Breast epithelium (tissue), 4 donors: ENCODE measurements around the gene WNT11. TPM values are rescaled to one million over a fixed set of nuclear protein-coding genes. Genes with fewer than 3 reads are reported as not detected.

ENCODE experiments used
- DNase-seq, 2 donors: peaks; one replicate each; pipeline ENCODE4 v3.0.0-alpha.2; 2019; ENCODE audit warnings: low spot score in 2 of 2
- H3K27ac ChIP-seq, 2 donors: fragments of 200-600 bp; sonication (generic) in 1 of 2; one replicate each; pipeline ENCODE4 v1.5.1; 2016 to 2019; ENCODE audit warnings: mild to moderate bottlenecking in 1 of 2
- H3K27me3 ChIP-seq, 2 donors: fragments of 200-600 bp; sonication (generic) in 1 of 2; one replicate each; pipeline versions ENCODE4 v1.5.1 to v1.6.0; 2017 to 2019; ENCODE audit warnings: control low read depth in 1 of 2, mild to moderate bottlenecking in 1 of 2
- H3K36me3 ChIP-seq: fragments of 200-600 bp; one replicate; pipeline ENCODE4 v1.5.1; 2019
- H3K4me1 ChIP-seq, 2 donors: fragments of 200-600 bp; sonication (generic); one replicate each; pipeline ENCODE4 v1.5.1; 2016 to 2019; ENCODE audit warnings: control low read depth in 1 of 2
- H3K4me3 ChIP-seq, 3 donors: fragments of 200-600 bp; sonication (generic); 1 replicate in 2 of 3; 2 replicates in 1 of 3; pipeline ENCODE4 v1.5.1; 2016 to 2019; ENCODE audit warnings: mild to moderate bottlenecking in 3 of 3, moderate library complexity in 2 of 3
- H3K9me3 ChIP-seq, 2 donors: fragments of 200-600 bp; sonication (generic) in 1 of 2; one replicate each; pipeline ENCODE4 v1.5.1; 2016 to 2019; ENCODE audit warnings: control low read depth in 1 of 2
- POLR2A ChIP-seq: fragments of 450-650 bp; IDR thresholded peaks from one replicate; pipeline ENCODE4 v1.6.1; 2016; ENCODE audit warnings: antibody characterized with exemption, mild to moderate bottlenecking, moderate library complexity
- POLR2AphosphoS5 ChIP-seq, 3 donors: sonication (generic); formaldehyde crosslinking; IDR thresholded peaks; one replicate each; pipeline ENCODE4 v1.6.1; 2017; ENCODE audit warnings: antibody characterized with exemption in 3 of 3
- intact Hi-C: fragments of 100-400 bp; cut with DNase I; formaldehyde crosslinking; loops from one replicate; pipeline ENCODE4 v1.15.1; 2023; ENCODE audit warnings: low total_unique reads
- total RNA-seq, 3 donors: library from RNA; depleted of rRNA; stranded (reverse); fragments of >200 nt; gene quantifications; one replicate each; pipeline ENCODE4 v1.1.0, GENCODE V29; 2016
- TF ChIP-seq, protein P1 (sequence below), 3 donors: fragments of 450-650 bp; IDR thresholded peaks; one replicate each; pipeline ENCODE4 v1.5.1; 2016 to 2017; ENCODE audit warnings: antibody characterized with exemption in 3 of 3, mild to moderate bottlenecking in 3 of 3, moderate library complexity in 3 of 3

WNT11 gene
- total RNA-seq, 3 donors from 2014 or later = 7.0 to 70.6 (median 17.7) TPM

DNA sequence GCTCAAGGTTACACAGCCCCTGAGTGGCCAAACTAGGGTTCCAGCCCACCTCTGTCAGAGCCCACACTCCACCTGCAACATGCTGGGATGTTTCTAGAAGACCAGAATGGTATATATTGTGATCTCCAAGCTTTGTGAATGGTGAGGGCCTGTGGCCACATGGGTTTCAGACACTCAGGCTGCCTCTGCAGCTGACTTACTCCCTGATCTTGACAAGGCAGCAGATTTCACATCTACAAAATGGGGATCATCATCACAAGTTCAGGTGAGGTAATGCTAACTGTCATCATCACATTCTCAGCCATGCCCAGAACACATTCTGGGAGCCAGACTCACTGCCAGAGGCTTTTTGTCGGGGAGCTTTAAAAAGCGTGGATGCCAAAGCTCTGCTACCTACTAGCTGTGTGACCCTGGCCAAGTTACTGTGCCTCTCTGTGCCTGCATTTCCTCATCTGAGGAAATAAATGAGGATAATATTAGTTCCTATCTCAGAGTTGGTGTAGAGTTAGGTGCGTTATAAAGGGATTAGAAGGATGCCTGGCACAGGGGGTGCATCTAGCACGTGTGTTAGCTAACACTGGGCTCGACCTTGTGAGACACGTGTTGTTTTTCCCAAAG lies 24.9 kb upstream of the WNT11 start:
- no peaks in the 10 kb centered on the region for H3K27me3 ChIP-seq
- no peaks in the 10 kb centered on the region for H3K9me3 ChIP-seq
- TF ChIP-seq, protein P1, sequence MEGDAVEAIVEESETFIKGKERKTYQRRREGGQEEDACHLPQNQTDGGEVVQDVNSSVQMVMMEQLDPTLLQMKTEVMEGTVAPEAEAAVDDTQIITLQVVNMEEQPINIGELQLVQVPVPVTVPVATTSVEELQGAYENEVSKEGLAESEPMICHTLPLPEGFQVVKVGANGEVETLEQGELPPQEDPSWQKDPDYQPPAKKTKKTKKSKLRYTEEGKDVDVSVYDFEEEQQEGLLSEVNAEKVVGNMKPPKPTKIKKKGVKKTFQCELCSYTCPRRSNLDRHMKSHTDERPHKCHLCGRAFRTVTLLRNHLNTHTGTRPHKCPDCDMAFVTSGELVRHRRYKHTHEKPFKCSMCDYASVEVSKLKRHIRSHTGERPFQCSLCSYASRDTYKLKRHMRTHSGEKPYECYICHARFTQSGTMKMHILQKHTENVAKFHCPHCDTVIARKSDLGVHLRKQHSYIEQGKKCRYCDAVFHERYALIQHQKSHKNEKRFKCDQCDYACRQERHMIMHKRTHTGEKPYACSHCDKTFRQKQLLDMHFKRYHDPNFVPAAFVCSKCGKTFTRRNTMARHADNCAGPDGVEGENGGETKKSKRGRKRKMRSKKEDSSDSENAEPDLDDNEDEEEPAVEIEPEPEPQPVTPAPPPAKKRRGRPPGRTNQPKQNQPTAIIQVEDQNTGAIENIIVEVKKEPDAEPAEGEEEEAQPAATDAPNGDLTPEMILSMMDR (IDR thresholded peaks at IDR 0.05) = no peak
- TF ChIP-seq POLR2A (no peak), POLR2AphosphoS5 (IDR thresholded peaks at IDR 0.05) (no peak)

DNA sequence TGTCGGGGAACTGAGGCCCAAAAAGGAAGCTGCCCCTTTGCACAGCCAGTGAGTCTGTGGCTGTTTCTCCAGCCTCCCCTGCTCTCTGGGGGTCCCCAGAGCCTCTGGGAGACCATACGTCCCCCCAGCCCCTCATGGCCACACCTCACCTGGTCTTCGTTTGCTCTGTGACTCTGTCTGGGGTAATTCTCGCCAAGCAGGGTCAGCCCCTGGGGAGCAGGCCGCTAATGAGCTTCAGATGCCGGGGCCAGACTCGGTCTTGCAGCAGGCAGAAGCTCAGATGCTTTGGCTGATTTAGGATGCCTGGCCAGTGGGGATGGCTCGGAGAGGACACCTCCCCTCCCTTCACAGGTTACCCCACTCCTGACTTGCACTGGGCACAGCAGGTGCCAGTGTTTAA lies 24.1 kb upstream of the WNT11 start:
- Histone ChIP-seq H3K9me3 (no peaks in the 10 kb centered on the region), H3K27me3 (no peaks in the 10 kb centered on the region), H3K27ac (no peak overlapping the region), H3K36me3 (no peaks in the 10 kb centered on the region), H3K4me1 (no peaks in the 10 kb centered on the region), H3K4me3 (no peak overlapping the region)
- no peak for DNase-seq
- intact Hi-C loops = no loop called here
- TF ChIP-seq POLR2A = no peak
- TF ChIP-seq, protein P1 (IDR thresholded peaks at IDR 0.05) = no peak
- TF ChIP-seq POLR2AphosphoS5 (IDR thresholded peaks at IDR 0.05) = no peak

More for the DNA sequence above, 24.9 kb upstream of the WNT11 start:
- intact Hi-C loops = no loop called here
- Histone ChIP-seq H3K27ac (no peak overlapping the region), H3K4me3 (no peak overlapping the region), H3K4me1 (no peaks in the 10 kb centered on the region), H3K36me3 (no peaks in the 10 kb centered on the region)
- DNase-seq = no peak

DNA sequence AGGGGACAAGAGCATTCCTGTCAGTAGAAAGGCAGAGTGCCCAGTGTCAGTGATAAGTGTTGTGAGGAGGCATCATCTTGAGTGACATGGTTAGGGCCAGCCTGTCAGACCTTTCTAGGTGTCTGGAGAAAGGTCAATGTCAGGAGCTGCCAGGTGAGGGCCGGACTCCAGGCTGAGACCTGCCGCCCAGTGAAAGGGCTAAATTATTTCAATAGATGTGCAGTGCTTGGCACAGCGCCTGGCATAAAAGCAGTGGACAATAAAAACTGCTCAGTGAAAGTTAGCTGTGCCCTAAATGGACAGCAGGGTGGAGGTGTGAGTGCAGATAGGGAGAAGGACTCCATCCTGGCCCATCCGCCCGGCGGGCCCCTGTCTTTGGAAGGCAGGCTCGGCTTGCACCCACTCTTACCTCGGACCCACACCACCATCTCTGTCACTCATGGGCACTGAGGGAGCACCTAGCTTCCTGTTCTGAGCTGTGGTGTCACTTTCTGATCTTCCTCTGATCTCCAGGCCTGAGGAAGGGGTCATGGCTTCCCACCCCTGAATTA lies 23.5 kb upstream of the WNT11 start:
- Histone ChIP-seq H3K4me3 (no peak overlapping the region), H3K36me3 (no peaks in the 10 kb centered on the region), H3K9me3 (no peaks in the 10 kb centered on the region), H3K27ac (no peak overlapping the region), H3K4me1 (no peaks in the 10 kb centered on the region), H3K27me3 (no peaks in the 10 kb centered on the region)
- intact Hi-C loops = no loop called here
- TF ChIP-seq, protein P1 (IDR thresholded peaks at IDR 0.05) = no peak
- TF ChIP-seq POLR2AphosphoS5 (IDR thresholded peaks at IDR 0.05) (no peak), POLR2A (no peak)
- DNase-seq = no peak

DNA sequence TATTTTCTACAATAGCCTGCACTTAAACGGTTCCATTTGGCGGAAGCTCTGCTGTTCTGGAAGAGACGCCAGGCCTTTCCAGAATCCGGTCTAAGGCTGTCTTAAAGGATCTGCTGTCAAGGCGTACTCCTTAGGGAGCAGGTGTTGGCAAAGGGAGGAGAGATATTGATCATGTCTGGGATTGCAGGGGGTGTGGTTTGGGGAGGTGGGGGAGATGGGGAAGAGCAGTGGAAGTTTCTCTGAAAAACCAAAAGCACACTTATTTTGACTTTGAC lies 22.5 kb upstream of the WNT11 start:
- no peak for DNase-seq
- H3K36me3 ChIP-seq = no peaks in the 10 kb centered on the region
- no peaks in the 10 kb centered on the region for H3K27me3 ChIP-seq
- H3K4me3 ChIP-seq = no peak overlapping the region
- no peaks in the 10 kb centered on the region for H3K9me3 ChIP-seq
- no peaks in the 10 kb centered on the region for H3K4me1 ChIP-seq
- no peak overlapping the region for H3K27ac ChIP-seq
- intact Hi-C loops = no loop called here
- TF ChIP-seq POLR2A (no peak), POLR2AphosphoS5 (IDR thresholded peaks at IDR 0.05) (no peak)
- TF ChIP-seq, protein P1 (IDR thresholded peaks at IDR 0.05) = no peak

DNA sequence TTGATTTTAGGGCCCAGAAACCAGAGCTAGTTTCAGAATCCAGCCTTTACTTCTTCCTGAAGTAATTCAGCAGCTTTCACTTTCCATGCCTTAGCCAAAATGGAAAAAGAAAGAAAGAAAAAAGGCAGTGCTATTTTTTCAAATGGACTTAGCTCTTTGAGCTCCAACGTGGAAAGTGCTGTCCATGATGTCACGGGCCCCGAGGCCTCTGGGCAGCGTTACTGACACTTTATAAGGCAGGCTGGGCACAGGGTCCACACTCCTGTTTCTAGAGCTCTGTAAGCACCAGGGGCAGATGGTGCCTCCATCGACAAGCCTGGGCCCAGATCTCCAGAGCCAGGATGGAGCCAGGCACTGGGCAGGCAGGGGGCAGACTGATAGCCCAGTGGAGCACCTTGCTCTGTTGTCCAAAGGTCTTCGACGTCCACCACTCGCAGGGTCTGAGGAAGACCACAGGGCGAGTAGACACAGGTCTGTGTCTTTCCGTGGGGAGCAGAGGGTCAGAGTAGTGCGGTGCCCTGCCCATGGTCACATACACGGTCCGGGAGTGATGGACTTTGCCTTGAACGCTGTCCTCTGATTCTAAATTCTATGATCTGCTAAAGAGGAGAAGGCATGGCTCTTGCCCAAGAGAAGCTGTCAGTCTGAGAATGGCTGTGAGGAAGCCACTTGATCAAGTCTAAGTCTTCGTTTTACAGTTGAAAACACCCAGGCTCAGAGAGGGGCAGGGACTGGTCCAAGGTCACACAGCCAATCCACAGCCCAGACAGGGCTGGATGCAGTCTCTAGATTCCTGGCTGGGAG lies 22.0 kb upstream of the WNT11 start:
- Histone ChIP-seq H3K27me3 (no peaks in the 10 kb centered on the region), H3K4me3 (no peak overlapping the region), H3K4me1 (no peaks in the 10 kb centered on the region), H3K9me3 (no peaks in the 10 kb centered on the region), H3K36me3 (no peaks in the 10 kb centered on the region), H3K27ac (no peak overlapping the region)
- DNase-seq = no peak
- intact Hi-C loops = no loop called here
- TF ChIP-seq, protein P1 (IDR thresholded peaks at IDR 0.05) = no peak
- no peak for TF ChIP-seq POLR2AphosphoS5 (IDR thresholded peaks at IDR 0.05)
